GM23248 (cell line): Measurements from ENCODE around the gene CASP12. TPM values are rescaled to one million over a fixed set of nuclear protein-coding genes. Genes with fewer than 3 reads are reported as not detected.

Experiments
- DNase-seq: peaks from one replicate; pipeline ENCODE4 v3.0.0-alpha.2; 2015
- H2AFZ ChIP-seq: fragments of 200-600 bp; sonication (generic); 2 replicates; pipeline ENCODE4 v1.6.1; 2016; ENCODE audit warnings: antibody characterized with exemption
- H3F3A ChIP-seq: fragments of 200-600 bp; sonication (generic); 2 replicates; pipeline ENCODE4 v1.6.1; 2016; ENCODE audit warnings: mild to moderate bottlenecking, antibody characterized with exemption, mixed run types; ENCODE audit not compliant: insufficient read depth
- H3K27ac ChIP-seq: fragments of 200-600 bp; sonication (generic); 2 replicates; pipeline ENCODE4 v1.5.1; 2016; ENCODE audit warnings: mild to moderate bottlenecking
- H3K27me3 ChIP-seq: fragments of 200-600 bp; sonication (generic); replicated peaks from 2 replicates; pipeline ENCODE4 v1.6.1; 2016; ENCODE audit warnings: mild to moderate bottlenecking; ENCODE audit not compliant: insufficient read depth
- H3K36me3 ChIP-seq: fragments of 200-600 bp; sonication (generic); 2 replicates; pipeline ENCODE4 v1.6.1; 2016; ENCODE audit warnings: low read depth, mild to moderate bottlenecking
- H3K4me1 ChIP-seq: fragments of 200-600 bp; sonication (generic); 2 replicates; pipeline ENCODE4 v1.6.1; 2016; ENCODE audit warnings: mild to moderate bottlenecking; ENCODE audit not compliant: insufficient read depth
- H3K4me2 ChIP-seq: fragments of 200-600 bp; sonication (generic); one replicate; pipeline ENCODE4 v1.6.1; 2016; ENCODE audit warnings: mild to moderate bottlenecking; ENCODE audit not compliant: unreplicated experiment
- H3K4me3 ChIP-seq: fragments of 200-600 bp; sonication (generic); 2 replicates; pipeline ENCODE4 v1.5.1; 2016; ENCODE audit warnings: mild to moderate bottlenecking
- H3K79me2 ChIP-seq: fragments of 200-600 bp; sonication (generic); 2 replicates; pipeline ENCODE4 v1.6.1; 2016; ENCODE audit warnings: mild to moderate bottlenecking; ENCODE audit not compliant: insufficient read depth
- H3K9ac ChIP-seq: fragments of 200-600 bp; sonication (generic); 2 replicates; pipeline ENCODE4 v1.6.1; 2016; ENCODE audit warnings: mild to moderate bottlenecking
- H3K9me2 ChIP-seq: fragments of 200-600 bp; sonication (generic); 2 replicates; pipeline ENCODE4 v1.6.1; 2016; ENCODE audit warnings: mixed run types, mild to moderate bottlenecking, moderate library complexity; ENCODE audit not compliant: insufficient read depth
- H3K9me3 ChIP-seq: fragments of 200-600 bp; sonication (generic); one replicate; pipeline ENCODE4 v1.6.1; 2017; ENCODE audit warnings: low read depth
- H4K20me1 ChIP-seq: fragments of 200-600 bp; sonication (generic); 2 replicates; pipeline ENCODE4 v1.6.0; 2016; ENCODE audit not compliant: insufficient read depth
- EZH2 ChIP-seq: fragments of 200-600 bp; sonication (generic); IDR thresholded peaks from 2 replicates; pipeline ENCODE4 v1.6.1; 2018; ENCODE audit warnings: antibody characterized with exemption, mild to moderate bottlenecking; ENCODE audit not compliant: insufficient read depth, poor library complexity, severe bottlenecking
- EZH2phosphoT487 ChIP-seq: fragments of 200-600 bp; sonication (generic); IDR thresholded peaks from 2 replicates; pipeline ENCODE4 v1.6.1; 2018; ENCODE audit warnings: antibody characterized with exemption, moderate library complexity, mild to moderate bottlenecking, low read depth; ENCODE audit not compliant: insufficient read depth
- WGBS, 2 experiments: methylation state at CpG; one replicate each; pipeline ENCODE4 v1.1.6; 2015 to 2017; ENCODE audit warnings: low lambda C conversion rate in 2 of 2, low coverage in 1 of 2; ENCODE audit errors: missing lambda C conversion rate in 2 of 2; 5-methylcytosine and 5-hydroxymethylcytosine counted together
- in situ Hi-C: fragments of 300-500 bp; cut with MboI; formaldehyde crosslinking; loops from 2 replicates; pipeline ENCODE4 v1.15.0; 2020
- polyA plus RNA-seq: library from polyadenylated mRNA; unstranded; fragments of >200 nt; fragmentation: Nextera tagmentation; extraction: Ambion mirVana; gene quantifications from 2 replicates; pipeline ENCODE4 v1.2.1, GENCODE V29; 2016
- total RNA-seq: library from RNA; depleted of rRNA; stranded (reverse); fragments of >200 nt; shearing (Covaris generic); gene quantifications from 2 replicates; pipeline ENCODE4 v1.2.3, GENCODE V29; 2014

Gene CASP12
- total and polyA plus RNA-seq, 2 experiments from 2014 or later = not detected

DNA sequence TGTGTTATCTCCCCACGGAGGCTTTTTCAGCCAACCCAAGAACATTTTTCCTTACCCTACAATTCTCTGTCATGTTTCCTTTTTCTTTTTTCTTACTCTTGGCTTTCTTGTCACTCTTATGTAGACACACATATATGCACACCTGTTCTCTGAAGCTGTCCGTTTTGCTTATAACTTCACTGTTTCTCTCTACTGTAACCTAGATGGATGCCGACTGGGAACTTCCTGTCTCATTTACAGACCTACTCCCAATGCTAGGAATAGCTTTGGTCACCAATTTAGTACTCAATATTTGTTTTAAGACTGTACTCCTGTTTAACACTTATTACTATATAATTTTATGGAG is 9.9 kb upstream of the CASP12 start:
- no peaks in the 10 kb centered on the region for H3K27me3 ChIP-seq
- in situ Hi-C loops = no loop called here
- no peak overlapping the region for H3K27ac ChIP-seq
- TF ChIP-seq EZH2 = no peak
- TF ChIP-seq EZH2phosphoT487 = no peak
- DNase-seq = no peak
- H3K36me3 ChIP-seq = no peaks in the 10 kb centered on the region
- 76 to 80% methylated on average over 3 of the region's 3 CpGs for WGBS, 2 experiments
- no peaks in the 10 kb centered on the region for H3F3A ChIP-seq
- no peak overlapping the region for H3K4me2 ChIP-seq
- no peaks in the 10 kb centered on the region for H3K79me2 ChIP-seq
- H3K4me1 ChIP-seq = no peaks in the 10 kb centered on the region
- no peak overlapping the region for H2AFZ ChIP-seq
- H3K9me3 ChIP-seq = no peaks in the 10 kb centered on the region
- no peak overlapping the region for H3K4me3 ChIP-seq
- H3K9ac ChIP-seq = no peak overlapping the region
- no peaks in the 10 kb centered on the region for H4K20me1 ChIP-seq
- no peaks in the 10 kb centered on the region for H3K9me2 ChIP-seq

DNA sequence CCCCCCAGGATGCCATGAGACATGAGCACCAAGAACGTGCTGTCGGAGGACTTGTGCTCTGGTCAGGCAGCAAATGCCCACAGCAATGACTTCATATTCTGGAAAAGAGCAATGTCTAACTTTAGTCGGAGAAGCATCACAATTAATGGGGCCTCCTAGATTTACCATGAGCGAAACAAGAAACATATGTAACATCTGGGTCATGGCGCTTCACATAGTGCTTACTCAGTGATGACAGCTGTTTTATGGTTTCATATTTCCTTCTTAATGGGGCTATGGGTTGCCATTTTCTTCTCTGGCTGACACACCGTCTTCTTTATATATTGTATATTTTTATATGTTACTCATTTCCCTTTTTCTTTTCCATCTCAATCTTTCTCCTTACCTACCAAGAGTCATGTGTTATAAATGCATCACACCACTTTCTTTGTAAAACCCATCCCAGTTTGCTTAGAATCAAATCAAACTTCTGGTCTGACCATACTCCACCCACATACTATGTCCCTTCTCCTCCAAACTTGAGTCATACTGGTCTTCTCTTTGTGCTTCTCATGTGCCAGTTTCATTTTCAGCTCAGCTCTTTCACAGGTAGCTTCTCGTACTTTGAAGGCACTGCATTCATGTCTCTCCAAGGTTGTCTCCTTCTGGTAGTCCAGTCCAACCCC is 9.4 kb upstream of the CASP12 start:
- Histone ChIP-seq H3K9me3 (no peaks in the 10 kb centered on the region), H4K20me1 (no peaks in the 10 kb centered on the region), H3K4me1 (no peaks in the 10 kb centered on the region), H3K9ac (no peak overlapping the region), H3K36me3 (no peaks in the 10 kb centered on the region), H2AFZ (no peak overlapping the region), H3K4me2 (no peak overlapping the region), H3F3A (no peaks in the 10 kb centered on the region), H3K27ac (no peak overlapping the region), H3K4me3 (no peak overlapping the region), H3K27me3 (no peaks in the 10 kb centered on the region), H3K79me2 (no peaks in the 10 kb centered on the region), H3K9me2 (no peaks in the 10 kb centered on the region)
- 46 to 50% methylated on average over 7 of the region's 7 CpGs for WGBS, 2 experiments
- in situ Hi-C loops = no loop called here
- DNase-seq = peak; percentile 34
- no peak for TF ChIP-seq EZH2
- no peak for TF ChIP-seq EZH2phosphoT487

DNA sequence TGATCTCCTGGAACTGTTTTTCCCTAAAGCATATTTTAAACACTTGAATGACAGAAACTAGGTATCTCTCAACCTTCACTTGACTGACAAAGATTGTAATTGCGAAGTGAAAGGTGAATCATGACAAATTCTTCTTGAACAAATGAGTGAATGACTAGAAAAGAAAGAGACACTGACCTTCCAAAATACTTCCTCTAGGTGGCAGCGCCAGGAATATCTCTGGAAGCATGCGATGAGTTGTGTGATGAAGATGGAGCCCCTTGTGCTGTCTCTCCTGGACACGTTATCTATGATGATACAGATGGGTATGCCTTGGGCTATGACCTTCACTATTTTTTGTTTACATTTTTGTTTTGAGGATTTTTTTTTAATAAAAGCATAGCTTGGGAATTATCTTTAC is 7.0 kb upstream of the CASP12 start:
- no peaks in the 10 kb centered on the region for H3K9me3 ChIP-seq
- 75 to 76% methylated on average over 4 of the region's 4 CpGs for WGBS, 2 experiments
- no peaks in the 10 kb centered on the region for H3F3A ChIP-seq
- in situ Hi-C loops = no loop called here
- peaks cover 3% of the 10 kb centered on the region; the same call in 1 of the 2 replicates for H3K9me2 ChIP-seq
- H3K4me1 ChIP-seq = no peaks in the 10 kb centered on the region
- no peak overlapping the region for H3K4me3 ChIP-seq
- no peak overlapping the region for H3K4me2 ChIP-seq
- no peak overlapping the region for H3K27ac ChIP-seq
- H3K36me3 ChIP-seq = no peaks in the 10 kb centered on the region
- no peak for DNase-seq
- H2AFZ ChIP-seq = no peak overlapping the region
- H4K20me1 ChIP-seq = no peaks in the 10 kb centered on the region
- no peak overlapping the region for H3K9ac ChIP-seq
- H3K27me3 ChIP-seq = no peaks in the 10 kb centered on the region
- no peaks in the 10 kb centered on the region for H3K79me2 ChIP-seq
- TF ChIP-seq EZH2 (no peak), EZH2phosphoT487 (no peak)

DNA sequence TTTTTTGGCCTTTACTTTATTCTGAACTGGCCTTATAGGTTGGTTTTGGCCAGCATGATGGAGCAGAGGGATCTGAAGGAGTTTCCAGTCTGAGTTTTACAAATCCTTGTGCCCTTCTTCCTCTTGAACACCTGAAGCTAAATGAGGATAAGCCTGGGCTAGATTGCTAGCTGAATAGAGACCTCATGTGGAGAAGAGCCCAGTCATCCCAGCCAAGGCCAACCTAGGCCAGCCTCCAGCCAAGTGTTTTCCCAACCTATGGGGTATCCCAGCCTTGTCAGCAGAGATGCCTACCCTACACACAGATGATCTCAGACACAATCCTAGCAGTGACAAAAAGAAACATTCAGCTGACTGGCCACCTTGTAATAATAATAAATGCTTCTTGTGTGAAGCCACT is 966 bp upstream of the CASP12 start:
- no peaks in the 10 kb centered on the region for H4K20me1 ChIP-seq
- no peak overlapping the region for H3K4me3 ChIP-seq
- TF ChIP-seq EZH2phosphoT487 (no peak), EZH2 (no peak)
- no peak overlapping the region for H2AFZ ChIP-seq
- H3K9ac ChIP-seq = no peak overlapping the region
- H3K79me2 ChIP-seq = no peaks in the 10 kb centered on the region
- DNase-seq = no peak
- no peak overlapping the region for H3K27ac ChIP-seq
- 0 out of 2 replicates have a peak, but pooled peaks cover 3% of the 10 kb centered on the region for H3K27me3 ChIP-seq
- no peaks in the 10 kb centered on the region for H3F3A ChIP-seq
- H3K36me3 ChIP-seq = no peaks in the 10 kb centered on the region
- in situ Hi-C loops = no loop called here
- no peaks in the 10 kb centered on the region for H3K9me3 ChIP-seq
- no peaks in the 10 kb centered on the region for H3K4me1 ChIP-seq
- H3K9me2 ChIP-seq = peaks cover 3% of the 10 kb centered on the region; the same call in 1 of the 2 replicates
- H3K4me2 ChIP-seq = no peak overlapping the region

DNA sequence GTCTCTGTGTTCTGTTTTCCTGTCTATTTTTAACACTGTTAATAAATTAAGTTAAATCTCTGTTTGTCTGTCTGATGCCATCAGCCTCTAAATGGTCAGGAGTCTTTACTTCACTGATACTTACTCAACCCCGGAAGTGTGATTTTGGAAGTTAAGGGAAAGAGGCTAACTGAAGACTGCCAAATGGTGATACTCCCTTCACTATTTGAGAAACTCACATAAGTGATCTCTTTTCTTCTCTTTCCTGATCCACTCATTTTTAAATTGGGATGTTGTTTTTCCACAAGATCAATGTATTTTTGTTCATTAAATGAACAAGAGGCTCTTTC is 389 bp upstream of the CASP12 start:
- 0 out of 2 replicates have a peak, but pooled peaks cover 3% of the 10 kb centered on the region for H3K27me3 ChIP-seq
- no peak overlapping the region for H3K4me3 ChIP-seq
- no peak for DNase-seq
- no peak overlapping the region for H3K27ac ChIP-seq
- no peaks in the 10 kb centered on the region for H3K79me2 ChIP-seq
- H3K4me2 ChIP-seq = no peak overlapping the region
- no peaks in the 10 kb centered on the region for H4K20me1 ChIP-seq
- TF ChIP-seq EZH2 = no peak
- no peak for TF ChIP-seq EZH2phosphoT487
- no peak overlapping the region for H3K9ac ChIP-seq
- H3K9me2 ChIP-seq = peaks cover 3% of the 10 kb centered on the region; the same call in 1 of the 2 replicates
- in situ Hi-C loops = no loop called here
- H3F3A ChIP-seq = no peaks in the 10 kb centered on the region
- no peaks in the 10 kb centered on the region for H3K36me3 ChIP-seq
- H2AFZ ChIP-seq = peak overlapping the region; percentile 63
- no peaks in the 10 kb centered on the region for H3K4me1 ChIP-seq
- no peaks in the 10 kb centered on the region for H3K9me3 ChIP-seq
- 5 to 10% methylated on average over 1 of the region's 1 CpG for WGBS, 2 experiments
